ENCODE measurements around the gene SBK3. TPM values are rescaled to one million over a fixed set of nuclear protein-coding genes. Genes with fewer than 3 reads are reported as not detected.

The SBK3 gene
- total and polyA plus RNA-seq, 10 of the 15 experiments (the other 5 are each of a cell fraction or from before 2014, with no cell fraction given): not detected

GRCh38 chr19:55546011-55546410, 668 bp upstream of the SBK3 start:
- H3K9me3 ChIP-seq (replicated peaks; ENCODE audit: control insufficient read depth, insufficient read depth, low read length): no peaks in the 10 kb centered on the region
- CTCF ChIA-PET: no interaction called here
- H3K9ac ChIP-seq (ENCODE audit: control insufficient read depth, insufficient read depth, low read length): no peak overlapping the region
- H3K4me1 ChIP-seq (ENCODE audit: control insufficient read depth, insufficient read depth, low read length): no peaks in the 10 kb centered on the region
- DNase-seq (ENCODE audit: low read depth, low spot score) (no peak), ATAC-seq (no peak), FAIRE-seq (no peak)
- H3K79me2 ChIP-seq (ENCODE audit: control insufficient read depth, insufficient read depth, low read length): no peaks in the 10 kb centered on the region
- TF ChIP-seq NKRF (conservative IDR thresholded peaks at IDR 0.05): no peak
- no peak for TF ChIP-seq BCL3 (IDR thresholded peaks at IDR 0.05; ENCODE audit: borderline replicate concordance, insufficient read depth, low read depth, low read length, poor library complexity, severe bottlenecking)
- no peak for TF ChIP-seq JUND (IDR thresholded peaks at IDR 0.05; ENCODE audit: low read depth, low read length)
- TF ChIP-seq E2F8 (IDR thresholded peaks at IDR 0.05; ENCODE audit: low read depth, partially characterized antibody): no peak
- TF ChIP-seq, protein P1, sequence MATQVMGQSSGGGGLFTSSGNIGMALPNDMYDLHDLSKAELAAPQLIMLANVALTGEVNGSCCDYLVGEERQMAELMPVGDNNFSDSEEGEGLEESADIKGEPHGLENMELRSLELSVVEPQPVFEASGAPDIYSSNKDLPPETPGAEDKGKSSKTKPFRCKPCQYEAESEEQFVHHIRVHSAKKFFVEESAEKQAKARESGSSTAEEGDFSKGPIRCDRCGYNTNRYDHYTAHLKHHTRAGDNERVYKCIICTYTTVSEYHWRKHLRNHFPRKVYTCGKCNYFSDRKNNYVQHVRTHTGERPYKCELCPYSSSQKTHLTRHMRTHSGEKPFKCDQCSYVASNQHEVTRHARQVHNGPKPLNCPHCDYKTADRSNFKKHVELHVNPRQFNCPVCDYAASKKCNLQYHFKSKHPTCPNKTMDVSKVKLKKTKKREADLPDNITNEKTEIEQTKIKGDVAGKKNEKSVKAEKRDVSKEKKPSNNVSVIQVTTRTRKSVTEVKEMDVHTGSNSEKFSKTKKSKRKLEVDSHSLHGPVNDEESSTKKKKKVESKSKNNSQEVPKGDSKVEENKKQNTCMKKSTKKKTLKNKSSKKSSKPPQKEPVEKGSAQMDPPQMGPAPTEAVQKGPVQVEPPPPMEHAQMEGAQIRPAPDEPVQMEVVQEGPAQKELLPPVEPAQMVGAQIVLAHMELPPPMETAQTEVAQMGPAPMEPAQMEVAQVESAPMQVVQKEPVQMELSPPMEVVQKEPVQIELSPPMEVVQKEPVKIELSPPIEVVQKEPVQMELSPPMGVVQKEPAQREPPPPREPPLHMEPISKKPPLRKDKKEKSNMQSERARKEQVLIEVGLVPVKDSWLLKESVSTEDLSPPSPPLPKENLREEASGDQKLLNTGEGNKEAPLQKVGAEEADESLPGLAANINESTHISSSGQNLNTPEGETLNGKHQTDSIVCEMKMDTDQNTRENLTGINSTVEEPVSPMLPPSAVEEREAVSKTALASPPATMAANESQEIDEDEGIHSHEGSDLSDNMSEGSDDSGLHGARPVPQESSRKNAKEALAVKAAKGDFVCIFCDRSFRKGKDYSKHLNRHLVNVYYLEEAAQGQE (IDR thresholded peaks at IDR 0.05; ENCODE audit: low read depth, low read length): no peak
- TF ChIP-seq, protein P2, sequence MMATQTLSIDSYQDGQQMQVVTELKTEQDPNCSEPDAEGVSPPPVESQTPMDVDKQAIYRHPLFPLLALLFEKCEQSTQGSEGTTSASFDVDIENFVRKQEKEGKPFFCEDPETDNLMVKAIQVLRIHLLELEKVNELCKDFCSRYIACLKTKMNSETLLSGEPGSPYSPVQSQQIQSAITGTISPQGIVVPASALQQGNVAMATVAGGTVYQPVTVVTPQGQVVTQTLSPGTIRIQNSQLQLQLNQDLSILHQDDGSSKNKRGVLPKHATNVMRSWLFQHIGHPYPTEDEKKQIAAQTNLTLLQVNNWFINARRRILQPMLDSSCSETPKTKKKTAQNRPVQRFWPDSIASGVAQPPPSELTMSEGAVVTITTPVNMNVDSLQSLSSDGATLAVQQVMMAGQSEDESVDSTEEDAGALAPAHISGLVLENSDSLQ (IDR thresholded peaks at IDR 0.05): no peak
- no peak for TF ChIP-seq CBFB (IDR thresholded peaks at IDR 0.05; ENCODE audit: low read depth)
- no peak for TF ChIP-seq SUPT20H (IDR thresholded peaks at IDR 0.05; ENCODE audit: borderline replicate concordance, control insufficient read depth, low read depth, low read length)
- TF ChIP-seq ZNF217 (IDR thresholded peaks at IDR 0.05): no peak
- no peak for TF ChIP-seq CHD1 (IDR thresholded peaks at IDR 0.05; ENCODE audit: low read depth, low read length)
- TF ChIP-seq GATAD2B (conservative IDR thresholded peaks at IDR 0.05; ENCODE audit: low read depth): no peak
- TF ChIP-seq SPI1 (IDR thresholded peaks at IDR 0.05; ENCODE audit: borderline replicate concordance, insufficient read depth, low read depth, low read length): no peak
- in situ Hi-C loops (cut with MboI): no loop called here
- intact Hi-C loops (cut with micrococcal nuclease; ENCODE audit: unreplicated experiment): no loop called here
- H3K4me2 ChIP-seq (ENCODE audit: control insufficient read depth, insufficient read depth): no peak overlapping the region
- H2AFZ ChIP-seq (ENCODE audit: control insufficient read depth, low read depth, low read length): no peak overlapping the region
- peaks cover 1 to 7% of the 10 kb centered on the region in 2 experiments; a peak in 3 of 4 replicates for H3K27me3 ChIP-seq (replicated peaks in 1 of 2; ENCODE audit: control insufficient read depth in 2 of 2, insufficient read depth in 2 of 2, low read length in 1 of 2)
- POLR2A ChIA-PET: interaction anchor here (0.5 kb wide), 1 partner anchor 37 kb away, joined by 4 read pairs; no protein-coding TSS in a partner anchor
- SMC1A ChIA-PET (ENCODE audit: uncharacterized antibody, unreplicated experiment): no interaction called here
- H3K27ac ChIP-seq (ENCODE audit: control insufficient read depth, insufficient read depth): no peak overlapping the region
- WGBS (ENCODE audit: insufficient coverage, insufficient replicate concordance, low lambda C conversion rate, missing lambda C conversion rate): 35% methylated on average over 8 of the region's 11 CpGs
- H3K36me3 ChIP-seq (ENCODE audit: control insufficient read depth in 2 of 2, insufficient read depth in 2 of 2, low read length in 1 of 2): no peaks in the 10 kb centered on the region
- RAD21 ChIA-PET (ENCODE audit: unreplicated experiment): no interaction called here
- H4K20me1 ChIP-seq (ENCODE audit: control insufficient read depth, insufficient read depth): no peaks in the 10 kb centered on the region
- H3K4me3 ChIP-seq: no peak overlapping the region
- no TSS peak for BruUV-seq (replicated peaks)
